Measurements from ENCODE around the gene TMEM134.

The TMEM134 gene

GRCh38 chr11:67413266-67413849, 55.7 kb downstream of the TMEM134 start:
- no peak overlapping the region for H3K4me3 ChIP-seq (ENCODE audit: low read length)
- no peak for TF ChIP-seq CTCF (IDR thresholded peaks at IDR 0.05; ENCODE audit: insufficient read depth, low read depth, low read length, missing control alignments)
- no peak for DNase-seq (ENCODE audit: low read depth)

GRCh38 chr11:67412495-67413179, 56.4 kb downstream of the TMEM134 start:
- TF ChIP-seq CTCF (IDR thresholded peaks at IDR 0.05; ENCODE audit: insufficient read depth, low read depth, low read length, missing control alignments), result no peak
- DNase-seq (ENCODE audit: low read depth), result no peak
- H3K4me3 ChIP-seq (ENCODE audit: low read length), result no peak overlapping the region

GRCh38 chr11:67411785-67412152, 57.3 kb downstream of the TMEM134 start:
- TF ChIP-seq CTCF (IDR thresholded peaks at IDR 0.05; ENCODE audit: insufficient read depth, low read depth, low read length, missing control alignments), result no peak
- no peak overlapping the region for H3K4me3 ChIP-seq (ENCODE audit: low read length)
- DNase-seq (ENCODE audit: low read depth), result no peak
